GM23338 (cell line): Measurements from ENCODE around the gene OR51T1. TPM values are rescaled to one million over a fixed set of nuclear protein-coding genes. Genes with fewer than 3 reads are reported as not detected.

Experiments
- ATAC-seq: fragments of 200-7000 bp; cut with Tn5 transposase; 3 replicates; pipeline ENCODE4 v1.9.1; 2020
- DNase-seq: peaks from one replicate; pipeline ENCODE4 v3.0.0-alpha.2; 2015; ENCODE audit warnings: low spot score
- H2AFZ ChIP-seq: fragments of 200-600 bp; sonication (generic); 2 replicates; pipeline ENCODE4 v1.8.0; 2016; ENCODE audit warnings: antibody characterized with exemption, mild to moderate bottlenecking, moderate library complexity
- H3F3A ChIP-seq: fragments of 200-600 bp; sonication (generic); replicated peaks from 2 replicates; pipeline ENCODE4 v1.8.0; 2017; ENCODE audit warnings: antibody characterized with exemption, mixed run types, low read depth
- H3K27ac ChIP-seq: fragments of 200-600 bp; sonication (generic); 2 replicates; pipeline ENCODE4 v1.6.1; 2016; ENCODE audit warnings: low read depth
- H3K27me3 ChIP-seq: fragments of 200-600 bp; sonication (generic); 2 replicates; pipeline ENCODE4 v1.8.0; 2016; ENCODE audit warnings: mild to moderate bottlenecking, mixed run types, moderate library complexity; ENCODE audit not compliant: insufficient read depth
- H3K36me3 ChIP-seq: fragments of 200-600 bp; sonication (generic); 2 replicates; pipeline ENCODE4 v1.8.0; 2016; ENCODE audit warnings: mild to moderate bottlenecking; ENCODE audit not compliant: insufficient read depth
- H3K4me1 ChIP-seq: fragments of 200-600 bp; sonication (generic); 2 replicates; pipeline ENCODE4 v1.8.0; 2016; ENCODE audit warnings: mild to moderate bottlenecking, moderate library complexity; ENCODE audit not compliant: insufficient read depth
- H3K4me2 ChIP-seq: fragments of 200-600 bp; sonication (generic); 2 replicates; pipeline ENCODE4 v1.7.1; 2017; ENCODE audit warnings: mixed run types
- H3K4me3 ChIP-seq: fragments of 200-600 bp; sonication (generic); 2 replicates; pipeline ENCODE4 v1.6.1; 2016; ENCODE audit warnings: mixed run types
- H3K79me2 ChIP-seq: fragments of 200-600 bp; sonication (generic); replicated peaks from 2 replicates; pipeline ENCODE4 v1.8.0; 2017; ENCODE audit warnings: mild to moderate bottlenecking; ENCODE audit not compliant: insufficient read depth
- H3K9me2 ChIP-seq: fragments of 200-600 bp; sonication (generic); 2 replicates; pipeline ENCODE4 v1.8.0; 2017; ENCODE audit not compliant: insufficient read depth
- H4K20me1 ChIP-seq: fragments of 200-600 bp; sonication (generic); replicated peaks from 2 replicates; pipeline ENCODE4 v1.8.0; 2017; ENCODE audit warnings: mild to moderate bottlenecking; ENCODE audit not compliant: insufficient read depth
- H3K27ac Mint-ChIP-seq: 2 replicates; pipeline ENCODE4 v1.8.0; 2020; ENCODE audit warnings: inconsistent platforms, mild to moderate bottlenecking, moderate library complexity, mixed read lengths
- H3K27me3 Mint-ChIP-seq: 3 replicates; pipeline ENCODE4 v1.8.0; 2022; ENCODE audit warnings: low read depth, mild to moderate bottlenecking, moderate library complexity, mixed read lengths, inconsistent platforms; ENCODE audit not compliant: insufficient read depth, poor library complexity
- H3K36me3 Mint-ChIP-seq: 3 replicates; pipeline ENCODE4 v1.8.0; 2021; ENCODE audit warnings: low read depth, mild to moderate bottlenecking, inconsistent platforms, moderate library complexity, mixed read lengths
- H3K4me1 Mint-ChIP-seq: 3 replicates; pipeline ENCODE4 v1.8.0; 2020; ENCODE audit warnings: mild to moderate bottlenecking, inconsistent platforms, mixed read lengths
- H3K4me3 Mint-ChIP-seq: 3 replicates; pipeline ENCODE4 v1.8.0; 2021; ENCODE audit warnings: moderate library complexity, mild to moderate bottlenecking, inconsistent platforms, mixed read lengths
- H3K9me3 Mint-ChIP-seq: 3 replicates; pipeline ENCODE4 v1.8.0; 2020; ENCODE audit warnings: moderate library complexity, mild to moderate bottlenecking, inconsistent platforms, mixed read lengths
- ZNF114 ChIP-seq: fragments of 250-450 bp; sonication (Bioruptor Pico); IDR thresholded peaks from 2 replicates; pipeline ENCODE4 v1.5.0; 2020; ENCODE audit warnings: mild to moderate bottlenecking, moderate library complexity
- ZNF331 ChIP-seq: fragments of 250-450 bp; sonication (Bioruptor Pico); IDR thresholded peaks from 2 replicates; pipeline ENCODE4 v1.5.0; 2020; ENCODE audit warnings: low read depth, mild to moderate bottlenecking, moderate library complexity
- polyA plus RNA-seq: library from polyadenylated mRNA; unstranded; fragments of >200 nt; fragmentation: Nextera tagmentation; extraction: Ambion mirVana; gene quantifications from 2 replicates; pipeline ENCODE4 v1.2.1, GENCODE V29; 2016
- total RNA-seq: library from RNA; depleted of rRNA; stranded (reverse); fragments of >200 nt; shearing (Covaris generic); gene quantifications from 2 replicates; pipeline ENCODE4 v1.2.3, GENCODE V29; 2014
- TF ChIP-seq, protein P1 (sequence below): fragments of 250-450 bp; sonication (Bioruptor Pico); IDR thresholded peaks from 2 replicates; pipeline ENCODE4 v1.5.0; 2020; ENCODE audit warnings: mild to moderate bottlenecking, moderate library complexity
- TF ChIP-seq, protein P2 (sequence below): IDR thresholded peaks from 2 replicates; pipeline ENCODE4 v1.6.1; 2016; ENCODE audit warnings: antibody characterized with exemption
- TF ChIP-seq, protein P3 (sequence below), 2 experiments: fragments of 200-600 bp in 1 of 2; sonication (generic) in 1 of 2; conservative IDR thresholded peaks; 2 replicates each; pipeline versions ENCODE4 v1.5.1 to v1.6.1; 2016 to 2017; ENCODE audit warnings: antibody characterized with exemption in 2 of 2, low read depth in 2 of 2, mild to moderate bottlenecking in 2 of 2, moderate library complexity in 1 of 2

The OR51T1 gene
- total and polyA plus RNA-seq, 2 experiments from 2014 or later = not detected

DNA sequence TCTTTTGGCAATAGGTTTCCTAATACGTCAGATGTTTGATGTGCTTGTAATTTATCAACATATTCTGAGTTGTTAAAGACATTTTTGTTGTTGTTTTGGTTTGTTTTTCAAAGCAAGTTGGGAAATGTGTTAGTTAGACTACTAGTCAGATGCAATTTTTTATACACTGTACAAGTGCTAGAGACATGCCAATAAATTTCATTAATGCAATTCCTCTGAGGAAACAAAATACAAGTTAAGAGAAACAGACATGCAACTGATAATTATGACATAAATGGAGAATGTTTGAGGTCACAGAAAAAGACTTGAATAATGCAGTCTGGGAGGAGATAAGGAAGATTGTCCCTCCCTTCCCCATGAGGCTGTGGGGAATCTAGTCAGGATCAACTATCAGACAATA, 5.9 kb downstream of the OR51T1 start (continued):
- TF ChIP-seq, protein P1, sequence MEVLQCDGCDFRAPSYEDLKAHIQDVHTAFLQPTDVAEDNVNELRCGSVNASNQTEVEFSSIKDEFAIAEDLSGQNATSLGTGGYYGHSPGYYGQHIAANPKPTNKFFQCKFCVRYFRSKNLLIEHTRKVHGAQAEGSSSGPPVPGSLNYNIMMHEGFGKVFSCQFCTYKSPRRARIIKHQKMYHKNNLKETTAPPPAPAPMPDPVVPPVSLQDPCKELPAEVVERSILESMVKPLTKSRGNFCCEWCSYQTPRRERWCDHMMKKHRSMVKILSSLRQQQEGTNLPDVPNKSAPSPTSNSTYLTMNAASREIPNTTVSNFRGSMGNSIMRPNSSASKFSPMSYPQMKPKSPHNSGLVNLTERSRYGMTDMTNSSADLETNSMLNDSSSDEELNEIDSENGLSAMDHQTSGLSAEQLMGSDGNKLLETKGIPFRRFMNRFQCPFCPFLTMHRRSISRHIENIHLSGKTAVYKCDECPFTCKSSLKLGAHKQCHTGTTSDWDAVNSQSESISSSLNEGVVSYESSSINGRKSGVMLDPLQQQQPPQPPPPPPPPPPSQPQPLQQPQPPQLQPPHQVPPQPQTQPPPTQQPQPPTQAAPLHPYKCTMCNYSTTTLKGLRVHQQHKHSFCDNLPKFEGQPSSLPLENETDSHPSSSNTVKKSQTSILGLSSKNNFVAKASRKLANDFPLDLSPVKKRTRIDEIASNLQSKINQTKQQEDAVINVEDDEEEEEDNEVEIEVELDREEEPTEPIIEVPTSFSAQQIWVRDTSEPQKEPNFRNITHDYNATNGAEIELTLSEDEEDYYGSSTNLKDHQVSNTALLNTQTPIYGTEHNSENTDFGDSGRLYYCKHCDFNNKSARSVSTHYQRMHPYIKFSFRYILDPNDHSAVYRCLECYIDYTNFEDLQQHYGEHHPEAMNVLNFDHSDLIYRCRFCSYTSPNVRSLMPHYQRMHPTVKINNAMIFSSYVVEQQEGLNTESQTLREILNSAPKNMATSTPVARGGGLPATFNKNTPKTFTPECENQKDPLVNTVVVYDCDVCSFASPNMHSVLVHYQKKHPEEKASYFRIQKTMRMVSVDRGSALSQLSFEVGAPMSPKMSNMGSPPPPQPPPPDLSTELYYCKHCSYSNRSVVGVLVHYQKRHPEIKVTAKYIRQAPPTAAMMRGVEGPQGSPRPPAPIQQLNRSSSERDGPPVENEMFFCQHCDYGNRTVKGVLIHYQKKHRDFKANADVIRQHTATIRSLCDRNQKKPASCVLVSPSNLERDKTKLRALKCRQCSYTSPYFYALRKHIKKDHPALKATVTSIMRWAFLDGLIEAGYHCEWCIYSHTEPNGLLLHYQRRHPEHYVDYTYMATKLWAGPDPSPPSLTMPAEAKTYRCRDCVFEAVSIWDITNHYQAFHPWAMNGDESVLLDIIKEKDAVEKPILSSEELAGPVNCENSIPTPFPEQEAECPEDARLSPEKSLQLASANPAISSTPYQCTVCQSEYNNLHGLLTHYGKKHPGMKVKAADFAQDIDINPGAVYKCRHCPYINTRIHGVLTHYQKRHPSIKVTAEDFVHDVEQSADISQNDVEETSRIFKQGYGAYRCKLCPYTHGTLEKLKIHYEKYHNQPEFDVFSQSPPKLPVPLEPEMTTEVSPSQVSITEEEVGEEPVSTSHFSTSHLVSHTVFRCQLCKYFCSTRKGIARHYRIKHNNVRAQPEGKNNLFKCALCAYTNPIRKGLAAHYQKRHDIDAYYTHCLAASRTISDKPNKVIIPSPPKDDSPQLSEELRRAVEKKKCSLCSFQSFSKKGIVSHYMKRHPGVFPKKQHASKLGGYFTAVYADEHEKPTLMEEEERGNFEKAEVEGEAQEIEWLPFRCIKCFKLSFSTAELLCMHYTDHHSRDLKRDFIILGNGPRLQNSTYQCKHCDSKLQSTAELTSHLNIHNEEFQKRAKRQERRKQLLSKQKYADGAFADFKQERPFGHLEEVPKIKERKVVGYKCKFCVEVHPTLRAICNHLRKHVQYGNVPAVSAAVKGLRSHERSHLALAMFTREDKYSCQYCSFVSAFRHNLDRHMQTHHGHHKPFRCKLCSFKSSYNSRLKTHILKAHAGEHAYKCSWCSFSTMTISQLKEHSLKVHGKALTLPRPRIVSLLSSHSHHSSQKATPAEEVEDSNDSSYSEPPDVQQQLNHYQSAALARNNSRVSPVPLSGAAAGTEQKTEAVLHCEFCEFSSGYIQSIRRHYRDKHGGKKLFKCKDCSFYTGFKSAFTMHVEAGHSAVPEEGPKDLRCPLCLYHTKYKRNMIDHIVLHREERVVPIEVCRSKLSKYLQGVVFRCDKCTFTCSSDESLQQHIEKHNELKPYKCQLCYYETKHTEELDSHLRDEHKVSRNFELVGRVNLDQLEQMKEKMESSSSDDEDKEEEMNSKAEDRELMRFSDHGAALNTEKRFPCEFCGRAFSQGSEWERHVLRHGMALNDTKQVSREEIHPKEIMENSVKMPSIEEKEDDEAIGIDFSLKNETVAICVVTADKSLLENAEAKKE (CRISPR knock-in tag) = no peak
- no peak for TF ChIP-seq ZNF114 (CRISPR knock-in tag)

DNA sequence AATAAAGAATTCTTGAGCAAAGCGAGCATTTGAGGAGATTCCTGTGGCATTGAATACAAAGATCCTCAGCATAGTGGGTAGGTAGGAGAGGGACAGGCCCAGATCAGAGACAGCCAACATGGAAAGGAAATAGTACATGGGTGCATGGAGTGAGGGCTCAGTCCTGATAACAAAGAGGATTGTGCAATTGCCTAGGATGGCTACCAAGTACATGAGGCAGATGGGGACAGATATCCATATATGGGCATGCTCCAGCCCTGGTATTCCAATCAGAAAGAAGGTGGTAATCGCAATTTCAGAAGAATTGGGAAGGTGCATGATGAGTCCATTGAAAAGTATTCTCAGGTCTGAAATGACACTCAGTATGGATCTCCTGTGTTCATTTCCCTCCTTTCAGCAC, 8.6 kb downstream of the OR51T1 start:
- Histone ChIP-seq H3K79me2 (no peaks in the 10 kb centered on the region), H3K36me3 (no peaks in the 10 kb centered on the region), H3K4me2 (no peak overlapping the region), H3K4me1 (no peaks in the 10 kb centered on the region), H3K27me3 (no peaks in the 10 kb centered on the region), H4K20me1 (no peaks in the 10 kb centered on the region), H2AFZ (no peak overlapping the region), H3K27ac (no peak overlapping the region), H3F3A (no peaks in the 10 kb centered on the region), H3K9me2 (peaks cover 7% of the 10 kb centered on the region), H3K4me3 (no peak overlapping the region)
- DNase-seq = no peak
- Mint-ChIP-seq H3K9me3 (no peaks in the 10 kb centered on the region), H3K4me1 (no peaks in the 10 kb centered on the region), H3K36me3 (no peaks in the 10 kb centered on the region), H3K27ac (no peak overlapping the region), H3K27me3 (no peaks in the 10 kb centered on the region), H3K4me3 (no peak overlapping the region)
- ATAC-seq = no peak
- TF ChIP-seq, protein P1 (CRISPR knock-in tag) = no peak
- TF ChIP-seq, protein P2, sequence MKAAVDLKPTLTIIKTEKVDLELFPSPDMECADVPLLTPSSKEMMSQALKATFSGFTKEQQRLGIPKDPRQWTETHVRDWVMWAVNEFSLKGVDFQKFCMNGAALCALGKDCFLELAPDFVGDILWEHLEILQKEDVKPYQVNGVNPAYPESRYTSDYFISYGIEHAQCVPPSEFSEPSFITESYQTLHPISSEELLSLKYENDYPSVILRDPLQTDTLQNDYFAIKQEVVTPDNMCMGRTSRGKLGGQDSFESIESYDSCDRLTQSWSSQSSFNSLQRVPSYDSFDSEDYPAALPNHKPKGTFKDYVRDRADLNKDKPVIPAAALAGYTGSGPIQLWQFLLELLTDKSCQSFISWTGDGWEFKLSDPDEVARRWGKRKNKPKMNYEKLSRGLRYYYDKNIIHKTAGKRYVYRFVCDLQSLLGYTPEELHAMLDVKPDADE = no peak
- TF ChIP-seq ZNF331 (CRISPR knock-in tag) = no peak
- TF ChIP-seq, protein P3, sequence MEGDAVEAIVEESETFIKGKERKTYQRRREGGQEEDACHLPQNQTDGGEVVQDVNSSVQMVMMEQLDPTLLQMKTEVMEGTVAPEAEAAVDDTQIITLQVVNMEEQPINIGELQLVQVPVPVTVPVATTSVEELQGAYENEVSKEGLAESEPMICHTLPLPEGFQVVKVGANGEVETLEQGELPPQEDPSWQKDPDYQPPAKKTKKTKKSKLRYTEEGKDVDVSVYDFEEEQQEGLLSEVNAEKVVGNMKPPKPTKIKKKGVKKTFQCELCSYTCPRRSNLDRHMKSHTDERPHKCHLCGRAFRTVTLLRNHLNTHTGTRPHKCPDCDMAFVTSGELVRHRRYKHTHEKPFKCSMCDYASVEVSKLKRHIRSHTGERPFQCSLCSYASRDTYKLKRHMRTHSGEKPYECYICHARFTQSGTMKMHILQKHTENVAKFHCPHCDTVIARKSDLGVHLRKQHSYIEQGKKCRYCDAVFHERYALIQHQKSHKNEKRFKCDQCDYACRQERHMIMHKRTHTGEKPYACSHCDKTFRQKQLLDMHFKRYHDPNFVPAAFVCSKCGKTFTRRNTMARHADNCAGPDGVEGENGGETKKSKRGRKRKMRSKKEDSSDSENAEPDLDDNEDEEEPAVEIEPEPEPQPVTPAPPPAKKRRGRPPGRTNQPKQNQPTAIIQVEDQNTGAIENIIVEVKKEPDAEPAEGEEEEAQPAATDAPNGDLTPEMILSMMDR (conservative IDR thresholded peaks at IDR 0.05; ENCODE audit: low read depth in 2 of 2) = no peak
